Sigmoid colon (tissue), 7 donors: ENCODE measurements around the gene MITF. TPM values are rescaled to one million over a fixed set of nuclear protein-coding genes. Genes with fewer than 3 reads are reported as not detected.

ENCODE experiments used
- DNase-seq: peaks from one replicate; pipeline ENCODE4 v3.0.0-alpha.2; 2019
- H3K27ac ChIP-seq, 4 donors: fragments of 200-600 bp; sonication (generic); one replicate each; pipeline ENCODE4 v1.5.1; 2016 to 2019; ENCODE audit warnings: mild to moderate bottlenecking in 1 of 4
- H3K27me3 ChIP-seq, 3 donors: fragments of 200-600 bp; sonication (generic); one replicate each; pipeline ENCODE4 v1.5.1; 2019; ENCODE audit warnings: mild to moderate bottlenecking in 1 of 3
- H3K36me3 ChIP-seq, 4 donors: fragments of 200-600 bp; sonication (generic); one replicate each; pipeline ENCODE4 v1.5.1; 2016 to 2019
- H3K4me1 ChIP-seq, 4 donors: fragments of 200-600 bp; sonication (generic); one replicate each; pipeline ENCODE4 v1.5.1; 2017 to 2019
- H3K4me3 ChIP-seq, 4 donors: fragments of 200-600 bp; sonication (generic); one replicate each; pipeline ENCODE4 v1.5.1; 2017 to 2019; ENCODE audit warnings: mild to moderate bottlenecking in 2 of 4, moderate library complexity in 1 of 4
- H3K9me3 ChIP-seq, 4 donors: fragments of 200-600 bp in 3 of 4; sonication (generic) in 3 of 4; one replicate each; pipeline versions ENCODE4 v1.5.1 to v1.6.1; 2013 to 2019
- CTCF ChIP-seq, 4 experiments: fragments of 450-650 bp in 3 of 4; fragments of 200-600 bp in 1 of 4; IDR thresholded peaks; one replicate each; pipeline ENCODE4 v1.5.1; 2016 to 2019; ENCODE audit warnings: antibody characterized with exemption in 4 of 4, mild to moderate bottlenecking in 3 of 4, moderate library complexity in 2 of 4
- EP300 ChIP-seq, 4 donors: sonication (generic); formaldehyde crosslinking; IDR thresholded peaks; one replicate each; pipeline ENCODE4 v1.6.1; 2017; ENCODE audit warnings: antibody characterized with exemption in 4 of 4
- POLR2A ChIP-seq, 2 donors: fragments of 450-650 bp; IDR thresholded peaks; one replicate each; pipeline ENCODE4 v1.6.1; 2016; ENCODE audit warnings: antibody characterized with exemption in 2 of 2, mild to moderate bottlenecking in 2 of 2, moderate library complexity in 2 of 2
- POLR2AphosphoS5 ChIP-seq, 4 donors: sonication (generic); formaldehyde crosslinking; IDR thresholded peaks; one replicate each; pipeline ENCODE4 v1.6.1; 2017; ENCODE audit warnings: antibody characterized with exemption in 4 of 4
- WGBS, 2 donors: extraction: QIAGEN DNeasy Blood & Tissue Kit; methylation state at CpG; one replicate each; pipeline ENCODE4 v1.1.7; 2013; 5-methylcytosine and 5-hydroxymethylcytosine counted together
- intact Hi-C: fragments of 100-400 bp; cut with DNase I; formaldehyde crosslinking; loops from one replicate; pipeline ENCODE4 v1.15.1; 2023
- polyA plus RNA-seq, 3 donors: library from polyadenylated mRNA; stranded (reverse); fragments of 200-250 nt; gene quantifications; one replicate each; pipeline ENCODE4 v1.2.3, GENCODE V29; 2013
- total RNA-seq, 4 donors: library from RNA; depleted of rRNA; stranded (reverse); fragments of >200 nt; gene quantifications; one replicate each; pipeline ENCODE4 v1.1.0, GENCODE V29; 2016
- donor health status: healthy with polysubstance abuse.
- donor health status: Bipolar disorder and iron deficiency.
- donor health status: healthy.

The MITF gene
- total and polyA plus RNA-seq, 7 donors, result 2.1 to 73.2 (median 65.4) TPM

- intact Hi-C loops, result loop anchor here (5.0 kb wide), 1 partner anchor 127 kb away; no protein-coding TSS in a partner anchor
- H3K27me3 ChIP-seq, result no peaks in the 10 kb centered on the region
- no peak for TF ChIP-seq CTCF (IDR thresholded peaks at IDR 0.05)
- no peak for TF ChIP-seq EP300 (IDR thresholded peaks at IDR 0.05)
- no peak for TF ChIP-seq POLR2A (IDR thresholded peaks at IDR 0.05)
- no peak for TF ChIP-seq POLR2AphosphoS5 (IDR thresholded peaks at IDR 0.05)
- H3K36me3 ChIP-seq, result no peaks in the 10 kb centered on the region
- H3K9me3 ChIP-seq, result no peaks in the 10 kb centered on the region
- DNase-seq, result no peak
- peak overlapping the region in 2 of 4 donors; percentile 25 to 33 for H3K27ac ChIP-seq
- H3K4me1 ChIP-seq, result peaks cover 0 to 83% (median 67%) of the 10 kb centered on the region in 4 donors
- 86 to 92% methylated on average over 5 of the region's 5 CpGs for WGBS, 2 donors
- H3K4me3 ChIP-seq, result no peak overlapping the region
Observed at GRCh38 chr3:69869643-69870042, 130.4 kb downstream of the MITF start.

DNA sequence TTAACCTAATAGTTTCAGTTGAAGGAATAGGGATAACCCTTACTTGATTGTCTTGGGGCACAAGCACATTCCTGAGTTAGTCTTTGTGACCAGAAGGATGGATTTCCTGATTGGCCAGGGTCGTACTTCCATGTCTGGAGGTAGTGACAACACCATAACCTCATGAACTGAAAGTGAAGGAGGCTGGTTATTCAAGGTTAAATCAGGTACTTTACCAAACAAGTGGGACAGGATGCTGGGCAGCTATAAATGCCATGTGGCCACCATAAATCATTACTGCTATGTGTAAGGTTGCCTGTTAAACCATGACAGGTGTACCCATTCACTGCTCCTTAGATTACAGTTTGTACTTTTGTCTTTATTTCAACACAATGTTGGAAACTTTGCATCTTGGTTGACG is 132.0 kb downstream of the MITF start:
- intact Hi-C loops, result no loop called here
- H3K4me1 ChIP-seq, result peaks cover 0 to 67% (median 51%) of the 10 kb centered on the region in 4 donors
- WGBS, 2 donors, result 32 to 69% methylated on average over 2 of the region's 2 CpGs

GRCh38 chr3:69871868-69872267 is 132.6 kb downstream of the MITF start:
- no peaks in the 10 kb centered on the region for H3K27me3 ChIP-seq
- no peak for DNase-seq
- 65 to 78% methylated on average over 3 of the region's 3 CpGs for WGBS, 2 donors
- no peak overlapping the region for H3K4me3 ChIP-seq
- peaks cover 0 to 66% (median 45%) of the 10 kb centered on the region in 4 donors for H3K4me1 ChIP-seq
- H3K36me3 ChIP-seq, result no peaks in the 10 kb centered on the region
- no peaks in the 10 kb centered on the region for H3K9me3 ChIP-seq
- TF ChIP-seq POLR2AphosphoS5 (IDR thresholded peaks at IDR 0.05) (no peak), POLR2A (IDR thresholded peaks at IDR 0.05) (no peak), CTCF (IDR thresholded peaks at IDR 0.05) (no peak), EP300 (IDR thresholded peaks at IDR 0.05) (no peak)
- peak overlapping the region in 2 of 4 donors; percentile 16 to 39 for H3K27ac ChIP-seq
- intact Hi-C loops, result no loop called here

More for the DNA sequence above, 132.0 kb downstream of the MITF start:
- H3K4me3 ChIP-seq, result no peak overlapping the region
- H3K36me3 ChIP-seq, result no peaks in the 10 kb centered on the region
- peak overlapping the region in 2 of 4 donors; percentile 16 to 39 for H3K27ac ChIP-seq
- H3K27me3 ChIP-seq, result no peaks in the 10 kb centered on the region
- TF ChIP-seq EP300 (IDR thresholded peaks at IDR 0.05), result no peak
- TF ChIP-seq CTCF (IDR thresholded peaks at IDR 0.05), result no peak
- no peak for TF ChIP-seq POLR2A (IDR thresholded peaks at IDR 0.05)
- no peaks in the 10 kb centered on the region for H3K9me3 ChIP-seq
- no peak for DNase-seq

DNA sequence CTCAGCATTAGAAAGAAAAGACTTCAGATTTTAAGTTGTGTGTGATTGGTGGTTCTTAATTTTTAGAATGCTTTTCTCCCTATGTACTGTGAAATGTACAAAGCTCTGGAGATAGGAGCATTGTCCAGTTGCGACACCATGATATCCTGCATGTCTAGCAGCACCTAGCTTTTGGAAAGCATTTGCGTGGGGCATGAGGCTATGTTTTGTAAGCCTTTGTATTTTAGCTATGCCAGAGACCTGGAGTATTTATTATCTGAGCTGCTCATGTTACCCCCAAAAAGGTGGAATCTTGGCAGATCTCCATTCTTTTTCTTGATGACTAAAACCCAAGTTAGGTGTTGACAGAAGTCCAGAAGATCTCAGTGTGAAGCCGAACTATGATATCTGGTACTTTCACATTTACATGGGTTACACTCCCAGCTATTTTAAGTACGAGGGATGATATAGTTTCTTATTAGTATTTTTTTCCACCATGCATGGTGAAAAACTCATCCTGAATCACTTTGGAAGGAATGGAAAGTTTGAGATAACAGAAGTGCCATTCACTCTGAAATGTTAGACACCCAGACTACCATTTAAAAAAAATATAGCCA is 133.6 kb downstream of the MITF start:
- Histone ChIP-seq H3K36me3 (no peaks in the 10 kb centered on the region), H3K27ac (peak overlapping the region in 3 of 4 donors; percentile 14 to 39 (median 35)), H3K9me3 (no peaks in the 10 kb centered on the region), H3K4me1 (peaks cover 0 to 65% (median 35%) of the 10 kb centered on the region in 4 donors), H3K4me3 (no peak overlapping the region), H3K27me3 (no peaks in the 10 kb centered on the region)
- 93 to 95% methylated on average over 4 of the region's 4 CpGs for WGBS, 2 donors
- no peak for TF ChIP-seq EP300 (IDR thresholded peaks at IDR 0.05)
- TF ChIP-seq POLR2A (IDR thresholded peaks at IDR 0.05), result no peak
- TF ChIP-seq CTCF (IDR thresholded peaks at IDR 0.05), result no peak
- intact Hi-C loops, result no loop called here
- no peak for DNase-seq

DNA sequence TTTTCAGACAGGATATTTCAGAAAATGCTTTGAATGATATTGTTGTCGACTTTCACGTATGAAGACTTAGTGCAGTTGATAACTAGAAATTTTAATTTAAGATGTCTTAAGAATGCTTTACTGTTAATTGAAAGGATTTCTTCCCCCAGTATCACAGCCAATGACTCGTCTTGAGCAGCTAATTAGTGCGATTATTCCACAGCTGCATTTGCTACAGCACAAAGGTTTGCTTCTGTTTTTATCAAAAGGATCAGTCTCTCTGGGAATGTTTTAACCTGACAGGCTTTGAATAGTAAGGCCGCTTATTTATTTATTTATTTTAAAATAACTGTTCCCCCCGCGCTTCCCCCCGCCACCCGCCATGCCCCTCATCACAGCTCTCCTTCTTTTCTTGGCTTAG is 136.8 kb downstream of the MITF start:
- TF ChIP-seq POLR2AphosphoS5 (IDR thresholded peaks at IDR 0.05) (no peak), EP300 (IDR thresholded peaks at IDR 0.05) (no peak), CTCF (IDR thresholded peaks at IDR 0.05) (no peak), POLR2A (IDR thresholded peaks at IDR 0.05) (no peak)
- H3K4me3 ChIP-seq, result no peak overlapping the region
- H3K27ac ChIP-seq, result no peak overlapping the region
- 95 to 97% methylated on average over 9 of the region's 9 CpGs for WGBS, 2 donors
- H3K9me3 ChIP-seq, result no peaks in the 10 kb centered on the region
- intact Hi-C loops, result no loop called here
- no peaks in the 10 kb centered on the region for H3K27me3 ChIP-seq
- DNase-seq, result no peak
- H3K36me3 ChIP-seq, result no peaks in the 10 kb centered on the region
- peaks cover 0 to 46% (median 20%) of the 10 kb centered on the region in 4 donors for H3K4me1 ChIP-seq
